ENCODE results near the gene TSNAXIP1.
"Not testable (repeated sequence)": the region's sequence is repeated elsewhere in the genome, so short reads cannot be mapped to it uniquely, and the experiment has no call there.

The TSNAXIP1 gene

DNA sequence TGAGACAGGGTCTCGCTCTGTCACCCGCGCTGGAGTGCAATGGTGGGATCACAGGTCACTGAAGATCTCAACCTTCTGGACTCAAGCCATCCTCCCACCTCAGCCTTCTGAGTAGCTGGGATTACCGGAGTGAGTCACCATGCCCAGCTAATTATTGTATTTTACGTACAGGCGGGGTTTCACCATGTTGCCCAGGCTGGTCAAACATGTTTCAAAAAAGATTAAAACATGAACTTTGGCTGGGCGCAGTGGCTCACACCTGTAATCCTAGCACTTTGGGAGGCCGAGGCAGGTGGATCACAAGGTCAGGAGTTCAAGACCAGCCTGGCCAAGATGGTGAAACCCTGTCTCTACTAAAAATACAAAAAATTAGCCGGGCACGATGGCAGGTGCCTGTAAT, 30.5 kb downstream of the TSNAXIP1 start:
- not testable (repeated sequence) for DNase-seq

DNA sequence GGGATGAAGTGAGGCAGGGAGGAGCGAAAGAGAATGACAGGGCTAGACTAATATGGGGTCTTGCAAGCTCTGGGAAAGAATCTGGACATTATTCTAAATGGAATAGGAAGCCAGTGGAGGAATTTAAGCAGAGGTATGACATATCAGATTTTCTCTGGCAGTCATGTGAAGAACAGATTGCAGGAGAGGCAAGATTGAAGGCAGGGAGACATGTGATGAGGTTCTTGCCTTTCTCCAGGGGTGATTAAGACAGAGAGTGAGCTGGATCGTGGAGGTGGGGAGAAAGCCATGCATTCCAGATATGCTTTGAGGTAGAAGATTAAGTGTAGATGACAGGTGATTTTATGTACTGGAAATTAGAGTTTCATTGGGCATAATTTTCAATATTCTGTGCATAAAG, 31.1 kb downstream of the TSNAXIP1 start:
- DNase-seq, result no peak

DNA sequence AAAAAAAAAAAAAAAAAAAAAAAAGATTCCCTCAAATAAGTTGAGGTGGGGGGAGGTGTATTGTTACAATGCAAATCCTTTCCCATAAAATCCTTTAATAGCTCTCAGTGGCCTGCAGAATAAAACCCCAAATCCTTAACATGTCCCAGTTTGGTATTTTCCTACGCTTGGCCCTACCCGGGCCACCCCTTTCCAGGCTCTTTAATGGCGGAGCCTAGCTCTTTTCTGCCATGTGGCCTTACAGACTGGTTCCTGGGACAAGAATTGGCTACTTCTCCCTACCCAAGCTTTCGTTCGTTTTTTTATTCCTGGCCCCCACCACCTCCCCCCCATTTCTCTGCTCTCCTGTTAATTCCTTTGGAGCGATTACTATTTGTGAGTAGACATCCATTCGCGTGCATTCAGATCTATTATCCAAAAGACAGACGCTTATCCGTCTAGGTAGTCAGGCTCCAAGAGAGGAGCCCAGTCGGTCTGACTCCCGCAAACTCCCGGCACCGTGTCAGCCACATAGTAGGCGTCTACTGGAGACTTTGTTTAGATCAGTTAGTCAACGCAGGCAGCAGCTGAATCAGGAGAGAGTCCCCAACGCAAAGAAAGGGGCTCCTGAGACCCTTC, 34.6 kb downstream of the TSNAXIP1 start:
- no peak for DNase-seq

DNA sequence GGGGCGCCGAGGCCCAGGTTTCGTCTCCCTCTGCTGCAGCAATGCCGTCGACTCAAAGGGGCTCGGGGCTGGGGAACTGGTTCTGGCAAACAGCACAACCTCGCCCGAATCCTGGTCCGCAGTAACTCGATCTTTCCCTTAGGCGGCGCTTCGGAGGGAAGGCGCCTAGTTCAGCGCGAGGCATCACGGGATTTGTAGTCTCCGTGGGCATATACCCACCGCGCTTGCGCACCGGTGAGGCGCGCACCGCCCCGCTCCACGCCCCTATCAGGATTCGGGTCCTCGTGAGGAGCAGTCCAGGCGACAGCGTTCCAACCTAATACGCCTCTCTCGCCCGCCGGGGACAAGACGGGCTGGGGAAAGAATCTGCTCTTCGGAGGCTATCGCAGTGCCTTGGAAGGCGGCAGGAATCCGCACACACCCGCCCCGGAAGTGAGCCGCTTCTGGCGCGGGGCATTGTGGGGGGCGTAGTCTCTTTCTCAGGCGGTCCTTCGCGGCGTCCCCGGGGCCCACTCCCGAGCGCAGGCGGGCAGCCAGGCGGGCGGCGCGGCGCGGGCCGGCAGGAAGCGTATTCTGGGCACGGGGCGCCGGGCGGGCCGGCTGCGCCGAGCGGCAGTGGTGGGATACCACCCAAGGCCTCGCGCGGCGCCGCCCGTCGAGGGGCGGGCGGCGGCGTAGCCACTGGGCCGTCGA, 35.3 kb downstream of the TSNAXIP1 start, which contains the start of gene THAP11:
Gene THAP11, plus strand, starts transcription at position 505 of the 693 bp plus-strand sequence. CDS start 235 bp downstream, outside the sequence.
- peak; percentile 96 for DNase-seq

- peak; percentile 12 for DNase-seq
Measured at GRCh38 chr16:67842509-67843342, 36.0 kb downstream of the TSNAXIP1 start.

DNA sequence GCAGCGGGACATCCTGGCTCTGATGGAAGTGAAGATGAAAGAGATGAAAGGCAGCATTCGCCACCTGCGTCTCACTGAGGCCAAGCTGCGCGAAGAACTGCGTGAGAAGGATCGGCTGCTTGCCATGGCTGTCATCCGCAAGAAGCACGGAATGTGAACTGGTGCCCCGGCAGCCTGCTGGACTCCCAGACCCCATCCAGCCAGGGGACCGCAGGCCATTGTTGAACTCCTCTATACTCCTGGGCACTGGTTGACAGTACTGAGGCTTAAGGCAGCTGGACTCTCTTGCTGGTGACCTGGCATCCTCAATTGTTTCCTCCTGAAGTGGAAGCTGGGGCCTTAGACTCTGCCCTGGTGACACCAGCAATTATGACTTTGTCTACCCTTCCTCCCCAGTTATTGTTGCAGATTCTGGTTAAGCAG, 36.7 kb downstream of the TSNAXIP1 start:
- DNase-seq, result no peak

- DNase-seq, result no peak
Measured at GRCh38 chr16:67844497-67844896, 37.8 kb downstream of the TSNAXIP1 start.

GRCh38 chr16:67845291-67846062, 38.8 kb downstream of the TSNAXIP1 start:
- no peak for DNase-seq

- no peak for DNase-seq
Measured at GRCh38 chr16:67846063-67846319, 39.3 kb downstream of the TSNAXIP1 start.

DNA sequence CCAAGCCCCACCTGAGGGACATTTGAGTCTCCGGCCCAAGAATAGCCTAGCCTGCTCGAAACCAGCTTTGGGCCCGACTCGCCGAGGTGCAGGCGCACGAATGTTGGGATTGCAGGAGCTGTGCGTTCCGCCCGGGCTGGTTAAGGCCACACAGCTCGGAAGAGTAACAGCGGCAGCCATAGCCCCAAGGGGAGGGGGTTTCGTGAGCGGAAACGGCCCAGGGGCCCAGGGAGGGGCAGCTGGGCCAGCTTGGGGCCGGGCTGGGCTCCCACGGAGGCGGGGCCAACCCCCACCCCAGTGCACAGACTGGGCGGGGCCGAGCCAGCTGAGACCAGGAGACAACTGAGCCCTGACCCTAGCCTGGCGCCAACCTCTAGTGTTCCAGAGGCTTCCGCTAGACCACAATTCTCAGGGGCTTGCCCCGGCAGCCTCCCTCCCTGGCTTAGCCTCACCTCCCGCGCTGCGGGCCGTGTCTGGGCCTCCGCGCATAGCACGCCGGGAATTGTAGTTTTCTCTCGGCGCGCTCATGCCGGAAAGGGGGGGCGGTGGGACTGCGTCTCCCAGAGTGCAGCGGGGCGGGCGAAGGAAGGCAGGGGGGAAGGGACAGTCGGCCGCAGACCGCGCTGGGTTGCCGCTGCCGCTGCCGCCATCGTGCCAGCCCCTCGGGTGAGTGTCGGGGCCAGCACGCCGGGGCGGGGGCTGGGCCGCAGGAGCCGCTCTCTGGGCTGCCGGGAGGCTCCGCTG, 39.8 kb downstream of the TSNAXIP1 start, which contains the start of gene NUTF2:
Gene NUTF2, plus strand, starts transcription at position 614 of the 744 bp plus-strand sequence. CDS start 18,198 bp downstream, outside the sequence.
- peak; percentile 94 for DNase-seq

DNA sequence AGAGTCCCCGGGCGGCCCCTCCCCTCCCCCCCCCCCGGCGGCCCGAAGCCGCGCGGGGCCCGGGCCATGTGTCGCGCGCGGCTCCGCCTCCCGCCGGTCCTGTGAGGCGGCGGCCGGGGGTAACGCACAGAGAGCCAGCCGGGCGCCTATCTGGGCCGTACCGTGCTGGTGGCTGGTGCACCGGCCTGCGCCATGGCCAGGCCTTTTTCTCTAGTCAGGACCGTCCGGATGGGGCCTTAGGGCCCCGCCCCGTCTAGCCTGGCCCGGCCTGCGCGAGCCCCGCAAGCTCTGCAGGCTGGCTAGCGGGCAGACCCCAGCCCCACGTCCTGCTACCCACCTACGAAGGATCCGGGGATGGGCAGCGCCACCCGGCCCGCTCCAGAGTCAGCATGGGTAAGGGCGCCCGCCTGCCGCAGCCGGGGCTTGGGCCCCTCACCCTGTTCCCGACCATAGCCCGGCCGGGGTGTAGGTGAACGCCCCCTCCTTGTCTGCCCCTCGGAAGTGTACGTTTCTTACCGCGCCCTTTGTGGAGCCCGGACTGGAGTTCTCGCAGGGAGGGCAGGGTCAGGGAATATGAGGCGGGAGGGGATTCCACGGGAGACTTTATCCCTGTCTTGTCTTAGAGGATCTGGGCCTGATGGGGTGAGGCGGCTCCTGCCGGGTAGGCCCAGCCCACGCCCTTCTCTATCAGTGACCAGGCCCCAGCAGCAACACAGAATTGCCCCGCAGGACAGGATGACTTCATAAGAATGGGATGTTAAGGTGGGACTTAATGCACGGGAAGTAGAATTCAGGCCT, 40.6 kb downstream of the TSNAXIP1 start, which contains the start of gene CENPT:
Gene CENPT, minus strand, starts transcription at position 630 of the 798 bp plus-strand sequence. CDS start 13,834 bp downstream, outside the sequence.
- DNase-seq, result no peak

DNA sequence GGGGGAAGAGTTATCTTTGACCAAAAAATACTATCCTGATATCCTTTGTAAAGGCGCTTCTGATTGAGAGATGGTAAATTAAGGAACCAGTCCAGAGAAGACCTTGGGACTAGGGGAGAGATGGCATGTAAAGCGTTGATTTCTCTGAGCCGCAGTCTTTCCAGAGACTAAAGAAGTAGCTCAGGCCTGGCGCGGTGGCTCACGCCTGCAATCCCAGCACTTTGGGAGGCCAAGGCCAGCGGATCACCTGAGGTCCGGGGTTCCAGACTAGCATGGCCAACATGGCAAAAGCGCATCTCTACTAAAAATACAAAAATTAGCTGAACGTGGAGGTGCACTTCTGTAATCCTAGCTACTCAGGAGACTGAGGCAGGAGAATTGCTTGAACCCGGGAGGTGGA, 41.4 kb downstream of the TSNAXIP1 start:
- no peak for DNase-seq

- DNase-seq, result no peak
Measured at GRCh38 chr16:67853670-67854069, 47.0 kb downstream of the TSNAXIP1 start.

GRCh38 chr16:67855789-67856188, 49.1 kb downstream of the TSNAXIP1 start:
- no peak for DNase-seq

- no peak for DNase-seq
Measured at GRCh38 chr16:67856927-67857546, 50.3 kb downstream of the TSNAXIP1 start.

DNA sequence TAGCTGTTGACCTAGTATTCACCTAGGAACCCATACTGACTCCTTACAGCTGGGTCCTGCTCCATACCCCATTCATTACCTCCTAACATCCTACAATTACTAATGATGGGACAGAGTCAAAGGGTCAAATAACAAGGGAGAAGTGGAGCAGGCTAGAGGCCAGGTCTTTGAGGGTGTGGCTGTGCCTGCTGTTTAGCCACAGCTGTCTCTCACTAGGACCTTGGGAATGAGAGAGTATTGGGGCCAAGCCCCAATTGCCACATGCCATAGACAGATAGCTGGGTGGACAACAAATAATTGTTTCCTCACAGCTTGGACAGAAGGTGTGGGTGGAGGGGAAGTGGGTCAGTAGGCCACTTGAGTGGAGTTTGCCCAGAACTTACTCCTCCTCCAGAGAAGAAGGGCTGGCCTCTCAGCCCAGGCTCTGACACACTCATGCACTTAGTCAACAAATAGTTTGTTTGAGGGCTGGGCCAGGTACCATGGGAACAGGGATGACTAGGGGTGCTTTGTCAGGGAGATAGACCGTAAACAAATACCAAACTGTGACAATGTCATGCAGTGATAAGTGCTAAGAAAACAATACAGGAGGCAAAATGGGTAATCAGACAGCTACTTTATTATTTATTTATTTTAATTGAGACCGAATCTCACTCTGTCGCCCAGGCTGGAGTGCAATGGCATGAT, 51.0 kb downstream of the TSNAXIP1 start:
- DNase-seq, result no peak

GRCh38 chr16:67858500-67858899, 51.8 kb downstream of the TSNAXIP1 start:
- DNase-seq, result no peak

- DNase-seq, result no peak
Measured at GRCh38 chr16:67860589-67861398, 54.1 kb downstream of the TSNAXIP1 start.

- no peak for DNase-seq
Measured at GRCh38 chr16:67861877-67862276, 55.2 kb downstream of the TSNAXIP1 start.
